ENCODE results near the gene MARCHF9.
"Not testable (repeated sequence)": the region's sequence is repeated elsewhere in the genome, so short reads cannot be mapped to it uniquely, and the experiment has no call there.

Gene MARCHF9

GRCh38 chr12:57767876-57768275 lies 13.0 kb downstream of the MARCHF9 start:
- DNase-seq = no peak

DNA sequence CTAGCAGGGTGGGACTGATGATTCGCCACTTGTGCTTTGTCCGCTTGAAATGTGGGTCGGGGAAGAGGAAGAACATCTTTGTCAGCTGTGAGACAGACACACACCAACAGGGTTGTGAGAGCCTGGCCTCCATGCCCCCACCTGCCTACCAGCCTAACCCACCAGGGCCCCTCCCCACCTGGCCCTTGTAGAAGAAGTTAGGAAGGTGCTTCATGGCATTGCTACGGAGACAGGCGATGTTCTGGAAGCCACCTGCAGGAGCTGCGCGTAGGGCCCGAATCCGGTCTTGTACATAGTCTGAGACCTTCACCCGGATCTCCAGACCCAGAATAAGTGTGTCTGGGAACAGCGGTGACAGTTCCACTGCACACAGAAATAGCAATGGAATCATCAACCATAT lies 14.7 kb downstream of the MARCHF9 start:
- DNase-seq = no peak

DNA sequence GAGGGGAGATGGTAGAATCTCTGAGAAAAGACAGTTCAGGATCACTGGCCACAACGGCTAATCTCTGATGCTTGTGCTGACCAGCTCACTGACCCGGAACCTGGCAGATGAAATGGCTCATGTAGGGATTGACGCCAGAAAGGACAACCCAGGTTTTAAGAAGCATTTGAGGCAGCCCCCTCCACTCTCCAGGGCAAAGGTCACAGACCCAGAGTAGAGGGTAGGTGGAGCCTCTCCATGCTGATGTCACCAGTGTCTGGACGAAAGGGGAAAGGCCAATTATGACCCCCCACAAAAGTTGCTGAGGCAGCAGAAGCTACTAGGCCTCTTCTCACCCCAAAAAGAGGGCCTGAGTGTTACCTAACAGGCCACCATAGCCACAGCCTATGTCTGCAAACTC lies 15.8 kb downstream of the MARCHF9 start:
- no peak for DNase-seq

DNA sequence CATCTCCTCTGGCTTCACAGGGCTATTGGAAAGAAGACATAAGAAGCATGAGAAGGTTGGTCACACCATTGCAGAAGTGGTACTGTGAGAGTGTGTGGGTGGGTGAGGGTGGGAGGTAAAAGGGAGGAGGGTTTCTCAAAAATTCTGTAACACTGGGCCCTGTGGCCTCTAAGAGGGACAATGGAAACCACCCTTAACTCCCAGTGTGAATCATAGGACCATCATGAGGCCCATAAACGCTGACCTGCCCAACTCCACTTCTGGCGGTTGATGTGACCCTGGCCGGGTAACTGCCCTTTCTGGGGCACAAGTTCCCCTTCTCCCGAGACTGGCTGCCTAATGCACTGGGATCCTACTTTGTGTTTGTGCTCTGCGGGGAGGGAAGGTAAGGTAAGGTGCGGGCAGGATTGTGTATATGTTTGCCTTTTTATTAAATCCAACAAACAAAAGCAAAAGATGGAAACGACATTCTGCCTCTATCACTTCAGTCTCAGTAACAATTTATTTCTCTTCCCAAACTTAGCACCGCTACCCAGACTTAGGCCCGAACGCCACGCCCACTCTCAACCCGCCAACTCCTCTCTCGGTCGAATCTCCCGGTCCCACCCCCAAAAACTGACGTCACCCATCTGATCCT lies 16.5 kb downstream of the MARCHF9 start:
- DNase-seq = peak in 26 of 58 donors; percentile 64 to 90 (median 79)

- peak; percentile 58 to 97 (median 92) for DNase-seq
Measured at GRCh38 chr12:57771873-57772428, 17.0 kb downstream of the MARCHF9 start, which contains the start of gene METTL1. METTL1 (minus strand) TSS chr12:57772105; CDS start chr12:57772083, 22 bp downstream.

- DNase-seq = peak in 35 of 58 donors; percentile 28 to 69 (median 56)
Measured at GRCh38 chr12:57772429-57773322, 17.8 kb downstream of the MARCHF9 start, which contains the start of gene EEF1AKMT3. EEF1AKMT3 (plus strand) TSS chr12:57772614; CDS start chr12:57772725, 111 bp downstream.

GRCh38 chr12:57774634-57775033 lies 19.7 kb downstream of the MARCHF9 start:
- DNase-seq = not testable (repeated sequence)

GRCh38 chr12:57775044-57775443 lies 20.1 kb downstream of the MARCHF9 start:
- DNase-seq = no peak

GRCh38 chr12:57775563-57776246 lies 20.8 kb downstream of the MARCHF9 start:
- no peak for DNase-seq

DNA sequence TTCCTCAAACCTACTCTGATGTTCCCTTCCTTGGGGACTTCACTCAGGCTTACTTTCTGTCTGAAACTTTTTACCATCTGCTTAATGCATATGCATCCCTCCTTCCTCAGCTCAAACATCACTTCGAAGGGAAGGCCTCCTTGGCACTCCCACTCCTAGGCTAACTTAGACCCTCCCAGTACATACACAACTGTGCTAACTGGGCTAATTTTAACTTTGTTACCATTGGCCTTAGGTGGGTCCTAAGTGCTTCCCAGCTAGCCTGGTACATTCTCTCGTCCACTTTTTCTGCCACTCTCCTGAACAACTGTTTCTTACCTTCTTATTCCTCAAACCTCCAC lies 21.3 kb downstream of the MARCHF9 start:
- no peak for DNase-seq

- no peak for DNase-seq
Measured at GRCh38 chr12:57777367-57777766, 22.5 kb downstream of the MARCHF9 start.

- DNase-seq = no peak
Measured at GRCh38 chr12:57777911-57778310, 23.0 kb downstream of the MARCHF9 start.

GRCh38 chr12:57779736-57780135 lies 24.8 kb downstream of the MARCHF9 start:
- no peak for DNase-seq

DNA sequence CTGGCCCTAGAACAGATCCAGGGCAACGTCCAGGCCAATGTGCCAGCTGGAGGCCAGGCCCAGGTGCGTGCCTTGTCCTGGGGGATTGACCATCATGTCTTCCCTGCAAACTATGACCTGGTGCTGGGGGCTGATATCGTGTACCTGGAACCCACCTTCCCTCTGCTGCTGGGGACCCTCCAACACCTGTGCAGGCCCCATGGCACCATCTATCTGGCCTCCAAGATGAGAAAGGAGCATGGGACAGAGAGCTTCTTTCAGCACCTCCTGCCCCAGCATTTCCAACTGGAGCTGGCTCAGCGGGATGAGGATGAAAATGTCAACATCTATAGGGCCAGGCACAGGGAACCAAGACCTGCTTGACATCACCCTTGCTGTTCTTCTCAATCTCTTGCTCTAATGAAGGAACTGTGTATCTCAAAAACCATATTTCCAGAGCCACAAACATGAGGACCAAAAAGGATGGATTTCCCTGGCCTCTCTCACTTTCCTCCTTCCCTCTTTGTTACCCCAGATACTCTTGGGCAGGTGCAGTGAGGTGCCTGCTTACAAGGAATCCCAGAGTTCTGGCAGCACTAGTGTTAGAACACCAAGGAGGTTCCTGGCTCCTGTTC lies 25.5 kb downstream of the MARCHF9 start:
- DNase-seq = no peak

- no peak for DNase-seq
Measured at GRCh38 chr12:57781244-57781643, 26.3 kb downstream of the MARCHF9 start.

DNA sequence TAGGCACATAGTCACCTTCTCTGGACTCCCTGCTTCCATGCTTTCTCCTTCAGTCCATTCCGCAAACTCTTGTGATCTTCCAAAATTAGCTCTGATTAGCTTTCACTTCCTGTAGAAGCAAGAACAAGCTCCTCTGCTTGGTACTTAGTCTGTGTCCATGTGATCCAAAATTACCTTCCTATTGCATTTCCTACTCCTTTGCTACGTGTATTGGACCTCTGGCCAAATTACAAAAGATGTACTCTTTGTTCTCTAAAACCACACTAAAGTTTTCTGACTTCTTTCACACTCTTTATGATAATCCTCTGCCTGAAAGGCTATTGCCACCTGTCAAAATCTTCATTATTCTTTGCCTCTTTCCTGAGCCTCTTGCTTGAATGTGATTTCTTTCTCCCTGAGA lies 26.9 kb downstream of the MARCHF9 start:
- no peak for DNase-seq

DNA sequence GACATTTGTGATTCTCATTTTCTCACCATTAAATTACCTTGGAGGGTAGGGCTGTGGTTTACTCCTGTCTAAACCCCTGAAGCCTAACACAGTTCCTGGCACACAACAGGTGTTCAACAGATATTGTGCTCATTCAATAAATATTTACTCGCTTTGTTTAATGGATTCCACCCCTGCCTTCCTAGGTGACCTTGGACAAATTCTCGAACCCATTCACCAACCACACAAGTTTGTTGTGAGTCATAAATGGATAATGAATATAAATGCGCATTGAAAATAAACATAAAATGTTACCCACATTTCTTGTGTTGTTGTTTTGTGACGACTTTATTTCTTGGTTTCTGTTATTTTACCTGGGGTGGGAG lies 27.3 kb downstream of the MARCHF9 start:
- DNase-seq = no peak

DNA sequence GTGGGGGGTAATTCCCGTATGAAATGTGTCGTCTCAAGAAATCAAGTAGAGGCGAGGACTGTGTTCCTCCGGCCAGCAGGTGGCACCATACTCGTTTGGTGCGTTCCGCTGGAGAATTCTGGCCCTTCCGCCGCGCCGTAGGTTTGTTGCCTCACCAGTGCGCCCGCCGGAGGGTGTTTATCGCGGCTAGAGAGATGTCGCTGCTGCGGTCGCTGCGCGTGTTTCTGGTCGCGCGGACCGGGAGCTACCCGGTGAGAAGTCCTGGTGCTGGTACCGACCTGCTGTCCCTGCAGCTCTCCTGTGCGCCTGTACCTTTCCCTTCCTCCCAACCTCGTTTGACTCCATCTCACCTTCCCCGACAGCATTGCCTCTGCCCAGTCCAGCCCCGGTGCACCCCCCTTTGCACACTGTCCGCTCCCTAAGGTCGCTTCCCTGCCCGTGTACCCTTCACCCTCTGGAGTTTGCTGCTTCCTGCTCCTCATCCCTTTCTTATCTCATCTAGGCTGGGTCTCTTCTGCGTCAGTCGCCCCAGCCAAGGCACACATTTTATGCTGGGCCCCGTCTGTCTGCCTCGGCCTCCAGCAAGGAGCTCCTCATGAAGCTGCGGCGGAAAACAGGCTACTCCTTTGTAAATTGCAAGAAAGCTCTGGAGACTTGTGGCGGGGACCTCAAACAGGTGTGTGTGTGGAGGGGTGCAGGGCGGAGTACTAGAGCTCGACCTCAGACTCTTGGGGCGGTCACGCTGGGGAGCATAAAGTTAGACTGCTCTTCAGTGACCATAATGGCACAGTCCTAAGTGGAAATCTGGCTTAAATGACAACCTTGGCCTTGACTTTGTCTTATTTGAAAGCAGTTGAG lies 27.9 kb downstream of the MARCHF9 start, which contains the start of gene TSFM:
Gene TSFM (plus strand): TSS at position 180 of the 858 bp plus-strand sequence. CDS start 15 bp downstream, at position 195.
- peak; percentile 45 to 98 (median 90) for DNase-seq

- no peak for DNase-seq
Measured at GRCh38 chr12:57783466-57783801, 28.5 kb downstream of the MARCHF9 start.

- no peak for DNase-seq
Measured at GRCh38 chr12:57783861-57784260, 29.0 kb downstream of the MARCHF9 start.
